Measurements from ENCODE around the gene ACAD10. TPM values are rescaled to one million over a fixed set of nuclear protein-coding genes. Genes with fewer than 3 reads are reported as not detected.

The ACAD10 gene
- total RNA-seq, 1 donor from 2014 or later = 57.0 TPM

GRCh38 chr12:111656016-111656415 is 29.8 kb upstream of the ACAD10 start:
- H3K27me3 Mint-ChIP-seq (ENCODE audit: low read depth) = no peaks in the 10 kb centered on the region
- no peaks in the 10 kb centered on the region for H3K9me3 Mint-ChIP-seq
- H3K4me1 Mint-ChIP-seq = no peaks in the 10 kb centered on the region
- peaks cover 32% of the 10 kb centered on the region for H3K36me3 Mint-ChIP-seq
- no peak for DNase-seq (ENCODE audit: low spot score in 2 of 2, unreplicated experiment in 2 of 2)
- H3K27ac Mint-ChIP-seq = no peak overlapping the region
- no peak overlapping the region for H3K4me3 Mint-ChIP-seq
- no peak for TF ChIP-seq CTCF (IDR thresholded peaks at IDR 0.05; ENCODE audit: unreplicated experiment)

GRCh38 chr12:111664499-111664898 is 21.4 kb upstream of the ACAD10 start:
- H3K36me3 Mint-ChIP-seq = peaks cover 20% of the 10 kb centered on the region
- no peaks in the 10 kb centered on the region for H3K27me3 Mint-ChIP-seq (ENCODE audit: low read depth)
- no peak for TF ChIP-seq CTCF (IDR thresholded peaks at IDR 0.05; ENCODE audit: unreplicated experiment)
- H3K27ac Mint-ChIP-seq = no peak overlapping the region
- no peaks in the 10 kb centered on the region for H3K9me3 Mint-ChIP-seq
- DNase-seq (ENCODE audit: low spot score in 2 of 2, unreplicated experiment in 2 of 2) = no peak
- H3K4me1 Mint-ChIP-seq = no peaks in the 10 kb centered on the region
- no peak overlapping the region for H3K4me3 Mint-ChIP-seq

- no peak overlapping the region for H3K4me3 Mint-ChIP-seq
- no peak for TF ChIP-seq CTCF (IDR thresholded peaks at IDR 0.05; ENCODE audit: unreplicated experiment)
- no peaks in the 10 kb centered on the region for H3K4me1 Mint-ChIP-seq
- H3K36me3 Mint-ChIP-seq = peaks cover 23% of the 10 kb centered on the region
- no peaks in the 10 kb centered on the region for H3K9me3 Mint-ChIP-seq
- DNase-seq (ENCODE audit: low spot score in 2 of 2, unreplicated experiment in 2 of 2) = no peak
- H3K27me3 Mint-ChIP-seq (ENCODE audit: low read depth) = no peaks in the 10 kb centered on the region
- no peak overlapping the region for H3K27ac Mint-ChIP-seq
Observed at GRCh38 chr12:111664961-111665865, 20.6 kb upstream of the ACAD10 start.

GRCh38 chr12:111672822-111673381 is 13.0 kb upstream of the ACAD10 start:
- DNase-seq (ENCODE audit: low spot score in 2 of 2, unreplicated experiment in 2 of 2) = no peak
- Mint-ChIP-seq H3K4me3 (no peak overlapping the region), H3K27ac (no peak overlapping the region), H3K36me3 (peaks cover 20% of the 10 kb centered on the region), H3K27me3 (ENCODE audit: low read depth) (no peaks in the 10 kb centered on the region), H3K4me1 (no peaks in the 10 kb centered on the region), H3K9me3 (no peaks in the 10 kb centered on the region)
- TF ChIP-seq CTCF (IDR thresholded peaks at IDR 0.05; ENCODE audit: unreplicated experiment) = no peak

GRCh38 chr12:111673503-111673902 is 12.3 kb upstream of the ACAD10 start:
- no peak overlapping the region for H3K4me3 Mint-ChIP-seq
- H3K4me1 Mint-ChIP-seq = no peaks in the 10 kb centered on the region
- H3K36me3 Mint-ChIP-seq = peaks cover 20% of the 10 kb centered on the region
- no peak for TF ChIP-seq CTCF (IDR thresholded peaks at IDR 0.05; ENCODE audit: unreplicated experiment)
- H3K27me3 Mint-ChIP-seq (ENCODE audit: low read depth) = no peaks in the 10 kb centered on the region
- H3K27ac Mint-ChIP-seq = no peak overlapping the region
- DNase-seq (ENCODE audit: low spot score in 2 of 2, unreplicated experiment in 2 of 2) = no peak
- no peaks in the 10 kb centered on the region for H3K9me3 Mint-ChIP-seq

Measured in mesothelial cell of epicardium (in vitro differentiated cells).